A549 (cell line): ENCODE data around the gene TXNRD1.

Source experiments
- CBX8 ChIP-seq: fragments of 200-600 bp; sonication (generic); IDR thresholded peaks from 2 replicates; pipeline ENCODE4 v1.6.1; 2016
- CTCF ChIP-seq: fragments of >200 bp; sonication (Bioruptor Twin); formaldehyde crosslinking; IDR thresholded peaks from 3 replicates; pipeline ENCODE4 v1.5.1; 2016
- GATA3 ChIP-seq: IDR thresholded peaks from 2 replicates; pipeline ENCODE4 v1.6.1; 2012; ENCODE audit warnings: borderline replicate concordance

DNA sequence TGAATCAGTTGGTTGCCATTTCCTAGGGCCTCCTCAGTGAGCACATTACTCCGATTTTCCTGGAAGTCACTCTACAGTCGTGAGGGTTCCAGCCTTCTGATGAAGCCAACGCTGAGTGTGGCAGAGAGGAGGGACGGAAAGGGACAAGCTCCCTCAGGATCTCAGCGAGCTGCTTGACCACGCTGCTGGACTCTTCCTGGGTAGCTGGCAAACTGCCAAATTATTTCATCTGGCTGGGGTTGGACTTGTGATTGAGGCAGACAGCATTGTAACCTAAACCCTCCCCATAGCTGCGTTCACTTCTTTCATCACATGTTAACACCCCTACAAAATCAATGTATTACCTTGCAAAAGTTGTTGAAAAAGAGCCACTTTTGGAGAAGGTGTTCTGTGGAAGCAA lies 171.6 kb downstream of the TXNRD1 start:
- TF ChIP-seq CBX8 (no peak), CTCF (no peak), GATA3 (no peak)
